ENCODE measurements around the gene RASL10B.
"Not testable (repeated sequence)": the region's sequence is repeated elsewhere in the genome, so short reads cannot be mapped to it uniquely, and the experiment has no call there.

Gene RASL10B

DNA sequence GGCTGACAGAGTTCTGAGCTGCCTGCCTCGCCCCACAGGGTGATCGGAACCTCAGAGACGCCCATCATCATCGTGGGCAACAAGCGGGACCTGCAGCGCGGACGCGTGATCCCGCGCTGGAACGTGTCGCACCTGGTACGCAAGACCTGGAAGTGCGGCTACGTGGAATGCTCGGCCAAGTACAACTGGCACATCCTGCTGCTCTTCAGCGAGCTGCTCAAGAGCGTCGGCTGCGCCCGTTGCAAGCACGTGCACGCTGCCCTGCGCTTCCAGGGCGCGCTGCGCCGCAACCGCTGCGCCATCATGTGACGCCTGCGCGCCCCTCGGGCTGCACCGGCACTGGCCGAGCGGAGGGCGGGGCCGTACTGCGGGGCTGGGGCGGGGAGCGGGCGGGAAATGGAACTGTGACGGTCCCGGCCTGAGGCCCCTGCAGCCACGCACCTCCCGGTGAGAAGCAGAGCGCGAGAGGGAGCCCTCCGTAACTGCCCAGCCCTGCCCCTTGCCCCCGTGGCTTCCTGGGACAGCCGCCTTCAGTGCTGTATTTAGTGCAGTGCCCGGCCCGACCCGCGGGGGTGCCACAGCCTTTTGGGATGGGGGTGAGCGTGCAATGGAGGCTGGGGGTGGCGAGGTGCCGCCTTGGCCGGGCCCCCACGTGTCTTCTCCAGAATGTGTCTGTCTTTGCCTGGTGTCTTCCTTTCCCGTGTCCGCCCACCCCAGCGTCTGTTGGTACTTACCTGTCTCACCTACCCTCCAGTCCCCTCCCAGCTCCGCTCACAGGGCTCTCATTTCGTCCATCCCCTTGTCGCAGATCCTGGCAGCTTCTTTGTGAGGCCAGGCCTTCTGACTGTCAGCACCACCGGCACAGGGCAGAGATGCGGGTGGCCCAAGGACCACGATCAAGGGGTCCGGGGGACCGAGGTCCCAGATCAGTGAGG is 9.8 kb downstream of the RASL10B start:
- peak in 1 of 56 donors; percentile 13 for DNase-seq

DNA sequence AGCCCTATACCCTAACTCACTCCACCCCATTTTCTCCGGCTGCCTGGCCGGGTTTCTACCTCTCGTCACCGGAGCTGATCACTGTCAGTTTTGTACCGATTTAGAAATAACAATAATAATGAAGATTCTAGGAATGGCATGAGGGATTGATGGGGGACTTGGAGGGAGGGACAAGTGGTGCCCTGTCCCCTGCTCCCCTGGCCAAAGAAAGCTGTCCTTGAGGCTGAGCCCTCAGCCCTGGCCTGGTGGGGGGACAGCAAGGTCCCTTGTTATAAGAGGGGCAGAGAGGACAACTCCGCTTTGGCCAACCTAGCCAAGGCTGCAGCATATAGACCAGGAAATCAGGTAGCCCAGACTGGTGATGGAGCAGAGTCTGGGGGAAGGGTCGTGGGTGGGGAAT is 11.1 kb downstream of the RASL10B start:
- no peak for DNase-seq

DNA sequence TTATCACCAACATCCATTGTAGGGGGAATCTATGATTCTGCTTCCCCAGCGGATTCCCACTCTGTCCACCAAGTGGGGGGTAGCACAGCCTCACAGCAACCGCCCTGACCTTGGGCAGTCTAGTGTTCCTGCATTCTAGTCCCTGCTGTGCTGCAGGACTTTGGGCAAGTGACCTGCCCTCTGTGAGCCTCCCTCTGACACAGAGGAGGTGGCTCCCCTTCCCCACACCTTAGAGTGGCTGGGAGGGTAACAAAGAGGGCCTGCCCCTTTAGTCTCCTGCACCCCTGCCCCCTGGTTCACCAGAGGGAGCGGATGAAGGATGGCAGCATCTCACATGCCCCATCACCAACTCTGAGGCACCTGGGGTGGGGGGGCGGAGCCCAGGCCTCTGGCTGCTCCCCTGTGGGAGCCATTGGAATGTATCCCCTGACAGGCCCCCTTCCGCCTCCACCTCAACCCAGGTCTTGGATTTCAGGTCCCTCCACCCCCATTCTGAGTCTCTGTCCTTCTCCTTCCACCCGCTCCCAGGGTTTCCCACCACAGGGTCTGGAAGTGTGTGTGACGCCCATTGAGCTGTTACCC is 11.5 kb downstream of the RASL10B start:
- DNase-seq = no peak

GRCh38 chr17:35743626-35744328 is 12.3 kb downstream of the RASL10B start:
- no peak for DNase-seq

DNA sequence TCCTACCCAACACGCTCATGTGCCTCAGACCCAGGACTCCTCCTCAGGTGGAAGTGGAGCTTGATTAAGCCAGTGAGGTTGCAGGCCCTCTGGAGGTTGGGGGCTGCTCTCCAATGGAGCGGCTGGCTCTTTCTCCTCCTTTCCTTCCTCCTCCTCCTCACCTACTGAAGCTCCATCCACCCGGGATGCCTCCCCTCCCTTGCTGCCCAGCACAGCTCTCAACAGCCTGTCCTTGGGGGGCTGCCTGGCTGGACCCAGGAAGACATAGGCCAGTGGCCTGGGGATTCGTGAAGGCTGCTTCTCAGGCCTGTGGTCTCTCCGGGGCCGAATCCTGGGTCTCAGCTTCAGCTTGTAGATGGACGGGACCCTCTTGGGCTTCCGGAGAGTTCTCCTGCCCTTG is 13.4 kb downstream of the RASL10B start:
- no peak for DNase-seq

DNA sequence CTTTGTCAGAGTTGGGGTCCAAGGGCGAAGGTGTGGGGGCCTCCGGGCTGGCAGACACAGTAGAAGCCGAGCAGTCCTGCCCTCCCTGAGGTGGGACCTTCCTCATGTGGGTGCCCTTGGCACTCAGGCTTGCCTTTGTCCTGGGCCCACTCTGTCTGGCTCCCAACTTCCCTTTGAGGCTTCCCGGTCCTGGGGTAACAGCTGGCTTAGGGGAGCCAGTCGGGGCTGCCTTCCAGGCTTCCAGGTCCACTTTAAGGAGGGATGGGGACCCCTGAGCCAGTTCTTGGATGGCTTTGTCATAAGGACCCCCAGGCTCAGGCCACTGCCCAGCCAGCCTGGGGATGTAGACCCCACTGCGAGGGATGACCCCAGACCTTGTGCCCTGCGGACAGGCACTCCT is 13.8 kb downstream of the RASL10B start:
- DNase-seq = no peak

GRCh38 chr17:35745749-35746320 is 14.4 kb downstream of the RASL10B start:
- no peak for DNase-seq

DNA sequence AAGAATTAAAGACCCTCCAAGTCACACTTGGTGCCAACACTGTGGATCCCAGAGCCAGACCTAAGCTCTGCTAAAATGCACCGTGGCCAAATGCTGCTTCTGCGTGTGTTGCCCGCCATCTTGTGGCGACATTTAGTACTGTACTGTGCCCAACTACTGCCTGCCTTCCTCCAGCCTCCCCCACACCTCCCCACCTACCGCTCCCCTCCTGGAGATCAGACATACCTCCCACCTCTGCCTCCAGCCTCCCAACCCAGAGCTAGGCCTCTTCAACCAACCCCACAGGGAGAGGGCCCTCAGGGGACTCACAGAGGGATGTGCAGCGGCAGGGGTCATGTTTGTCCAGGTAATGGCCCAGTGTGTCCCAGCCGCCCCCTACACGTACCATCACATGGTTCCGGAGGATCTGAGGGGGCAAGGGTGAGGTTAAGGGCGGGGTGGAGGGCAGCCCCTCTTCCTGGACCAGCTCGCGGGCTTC is 16.1 kb downstream of the RASL10B start:
- peak in 47 of 56 donors; percentile 9 to 86 (median 46) for DNase-seq

DNA sequence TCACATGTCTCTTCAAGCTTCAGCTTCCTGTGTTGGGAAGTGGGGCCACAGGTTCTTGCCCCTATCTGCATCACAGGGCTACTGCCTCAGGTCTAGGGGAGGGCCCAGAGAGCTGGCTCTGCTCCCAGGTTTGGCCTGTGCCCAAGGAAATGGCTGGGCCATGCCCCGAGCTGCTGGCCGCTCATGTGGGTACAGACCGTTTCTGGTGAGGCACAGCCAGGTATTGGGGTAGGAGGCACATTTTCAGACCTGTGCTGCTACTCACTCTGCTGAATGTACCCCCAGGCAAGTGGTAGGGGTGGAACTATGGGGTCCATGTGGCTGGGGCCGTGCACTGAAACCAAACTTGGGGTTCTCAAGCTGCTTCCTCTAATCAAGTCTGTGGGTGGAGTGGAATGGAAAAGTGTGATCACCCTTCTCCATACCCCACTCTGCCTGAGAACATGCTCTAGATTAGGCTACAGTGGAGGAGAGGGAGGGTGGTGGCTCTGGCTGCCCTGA is 17.0 kb downstream of the RASL10B start:
- no peak for DNase-seq

DNA sequence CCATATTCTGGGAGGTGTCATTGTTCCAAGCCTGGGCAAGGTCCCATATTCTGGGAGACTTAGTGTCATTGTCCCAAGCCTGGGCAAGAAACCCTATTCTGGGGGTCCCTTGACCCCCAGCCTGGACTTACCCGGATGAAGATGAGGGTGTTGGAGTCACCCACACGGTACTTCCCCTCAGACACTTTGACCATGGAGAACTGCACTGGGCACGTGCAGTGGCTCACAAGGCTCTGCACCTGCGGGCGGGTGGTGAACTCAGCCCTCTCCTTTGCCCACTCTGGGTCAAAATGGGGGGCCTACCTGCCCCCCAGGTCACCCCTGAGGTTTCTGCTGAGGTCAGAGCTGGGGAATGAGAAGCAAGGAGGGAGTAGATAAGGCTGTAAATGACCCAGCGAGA is 17.5 kb downstream of the RASL10B start:
- DNase-seq = no peak

DNA sequence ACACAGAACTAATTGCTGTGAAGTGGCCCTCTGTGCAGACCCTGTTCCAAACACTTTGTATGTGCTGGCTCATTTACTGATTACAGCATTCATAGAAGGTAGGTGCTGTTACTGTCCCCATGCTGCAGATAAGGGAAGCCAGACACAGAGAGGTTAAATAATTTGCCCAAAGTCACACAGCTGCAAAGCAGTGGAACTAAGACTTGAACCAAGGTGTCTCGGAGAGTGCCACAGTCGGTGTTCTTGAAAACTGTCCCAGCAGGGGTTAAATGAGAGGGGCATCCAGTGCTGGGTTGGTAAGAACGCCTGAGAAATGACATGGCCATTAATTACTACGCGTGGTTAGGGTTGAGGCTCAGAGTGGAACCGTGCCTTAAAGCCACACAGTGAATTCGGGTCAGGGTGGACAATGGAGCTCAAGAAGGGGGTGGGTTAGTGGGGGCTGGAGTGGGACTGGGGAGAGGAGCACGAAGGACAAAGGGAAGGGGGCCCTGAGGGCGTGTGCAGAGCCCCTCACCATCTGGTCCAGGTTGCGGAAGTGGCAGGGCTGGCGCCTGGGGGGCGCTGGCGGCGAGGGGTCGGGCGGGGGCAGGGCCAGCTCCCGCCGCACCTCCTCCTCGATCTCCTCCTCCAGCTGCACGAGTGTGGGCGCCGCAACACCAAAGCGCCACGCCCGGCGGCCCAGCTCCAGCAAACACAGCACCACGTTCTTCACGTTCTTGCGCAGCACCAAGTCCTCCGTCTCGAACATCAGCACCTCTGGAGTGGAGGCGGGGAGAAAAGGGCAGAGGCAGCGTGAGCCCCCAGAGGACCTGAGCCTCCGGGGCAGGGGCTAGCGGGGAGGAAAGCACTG is 18.3 kb downstream of the RASL10B start:
- peak in 1 of 56 donors; percentile 8 for DNase-seq

DNA sequence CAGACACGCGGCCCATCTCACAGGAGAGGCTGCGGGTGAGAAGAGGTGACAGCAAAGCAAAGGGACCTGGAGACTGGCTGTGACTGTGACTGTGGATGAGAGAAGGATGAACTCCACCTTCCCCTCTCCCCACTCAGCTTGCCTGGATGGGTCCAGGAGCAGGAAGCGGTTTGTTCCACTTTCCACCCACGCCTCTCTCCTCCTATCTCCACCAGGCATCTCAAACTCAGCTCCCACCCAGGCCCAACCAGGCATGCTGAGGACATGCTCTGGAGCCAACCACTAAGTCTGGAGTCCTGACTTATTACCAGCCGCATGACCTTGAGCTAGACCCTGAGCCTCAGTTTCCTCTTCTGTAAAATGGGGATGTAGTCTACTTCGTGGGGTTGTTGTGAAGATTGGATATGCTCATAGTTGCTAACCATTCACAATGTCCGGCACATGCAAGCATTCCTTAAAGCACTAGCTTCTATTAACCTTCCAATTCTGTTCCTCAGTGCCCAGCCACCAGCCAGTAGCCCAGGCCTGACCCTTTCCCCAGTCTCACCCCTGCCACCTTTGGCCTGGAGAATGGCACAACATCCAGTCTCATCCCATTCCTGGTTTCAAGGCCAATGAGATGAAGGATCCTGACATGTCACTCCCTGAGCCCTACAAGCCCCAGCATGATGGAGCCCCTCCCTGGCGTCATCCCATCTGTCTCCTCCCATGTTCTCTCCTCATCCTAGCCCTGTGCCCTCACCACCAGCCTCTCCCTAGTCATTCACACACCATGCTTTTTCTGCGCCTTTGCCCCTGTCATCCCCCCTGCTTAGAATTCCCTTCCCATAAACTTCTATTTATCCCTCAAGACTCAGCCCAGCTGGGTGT is 19.3 kb downstream of the RASL10B start:
- DNase-seq = no peak

GRCh38 chr17:35751541-35751940 is 20.1 kb downstream of the RASL10B start:
- DNase-seq = not testable (repeated sequence)

- no peak for DNase-seq
Measured at GRCh38 chr17:35752471-35752870, 21.0 kb downstream of the RASL10B start.

GRCh38 chr17:35752945-35753764 is 21.7 kb downstream of the RASL10B start, which contains the start of gene GAS2L2:
Gene GAS2L2, minus strand, starts transcription at chr17:35753239. Its CDS starts 389 bp downstream, at chr17:35752850.
- DNase-seq = peak in 10 of 56 donors; percentile 4 to 33 (median 16)

- no peak for DNase-seq
Measured at GRCh38 chr17:35757243-35757642, 25.8 kb downstream of the RASL10B start.

GRCh38 chr17:35760587-35760986 is 29.1 kb downstream of the RASL10B start, which contains the start of gene C17orf50:
Gene C17orf50, plus strand, starts transcription at chr17:35760887. Its CDS starts 55 bp downstream, at chr17:35760942.
- no peak for DNase-seq

DNA sequence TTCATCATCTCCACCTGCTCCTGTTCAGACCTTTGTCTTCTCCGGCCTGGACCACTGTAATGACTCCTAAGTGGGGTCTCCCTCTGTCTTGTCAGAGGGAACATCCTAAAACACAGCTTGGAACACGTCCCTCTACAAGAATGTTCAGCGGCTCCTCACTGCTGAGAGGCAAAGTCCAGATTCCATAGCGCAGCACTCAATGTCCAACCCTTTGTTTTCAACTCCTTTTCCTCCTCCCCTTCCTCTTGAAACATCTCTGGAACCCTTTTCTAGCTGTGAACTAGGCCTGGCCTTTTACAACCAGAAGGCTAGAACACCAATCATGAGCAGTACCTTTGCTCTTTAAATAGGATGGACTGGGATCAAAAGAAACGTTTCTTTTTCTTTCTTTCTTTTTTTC is 30.2 kb downstream of the RASL10B start:
- DNase-seq = no peak
